Trophoblast cell (in vitro differentiated cells and primary cell): ENCODE data around the gene DNAH9.

Experiments used
- DNase-seq, 2 donors: peaks; one replicate each; pipeline ENCODE4 v3.0.0-alpha.2; 2016
- H2AFZ ChIP-seq: 2 replicates; pipeline ENCODE4 v1.6.1; 2013; ENCODE audit warnings: low read length, moderate library complexity, mild to moderate bottlenecking; ENCODE audit not compliant: insufficient read depth, poor library complexity
- H2AK5ac ChIP-seq: 2 replicates; pipeline ENCODE4 v1.6.1; 2013; ENCODE audit warnings: mild to moderate bottlenecking, low read length
- H2BK120ac ChIP-seq: 2 replicates; pipeline ENCODE4 v1.6.1; 2013; ENCODE audit warnings: low read length, mild to moderate bottlenecking, moderate library complexity; ENCODE audit not compliant: insufficient read depth, poor library complexity
- H2BK12ac ChIP-seq: 2 replicates; pipeline ENCODE4 v1.6.1; 2013; ENCODE audit warnings: mild to moderate bottlenecking, low read length, moderate library complexity
- H2BK5ac ChIP-seq: 2 replicates; pipeline ENCODE4 v1.6.1; 2013; ENCODE audit warnings: low read length, low read depth, moderate library complexity, mild to moderate bottlenecking; ENCODE audit not compliant: poor library complexity
- H3K14ac ChIP-seq: 2 replicates; pipeline ENCODE4 v1.6.1; 2013; ENCODE audit warnings: mild to moderate bottlenecking, low read length
- H3K18ac ChIP-seq: 2 replicates; pipeline ENCODE4 v1.6.1; 2013; ENCODE audit warnings: mild to moderate bottlenecking, low read length
- H3K23ac ChIP-seq: 2 replicates; pipeline ENCODE4 v1.6.1; 2013; ENCODE audit warnings: low read length
- H3K27ac ChIP-seq: 2 replicates; pipeline ENCODE4 v1.5.1; 2013; ENCODE audit warnings: low read depth, mild to moderate bottlenecking, inconsistent platforms, low read length, moderate library complexity
- H3K27me3 ChIP-seq: 2 replicates; pipeline ENCODE4 v1.6.1; 2013; ENCODE audit warnings: inconsistent platforms, mild to moderate bottlenecking, low read length, moderate library complexity; ENCODE audit not compliant: insufficient read depth
- H3K36me3 ChIP-seq, 2 experiments: 1 replicate in 1 of 2; 2 replicates in 1 of 2; pipeline ENCODE4 v1.6.1; 2013; ENCODE audit warnings: low read length in 2 of 2, mild to moderate bottlenecking in 2 of 2, moderate library complexity in 1 of 2; ENCODE audit not compliant: insufficient read depth in 2 of 2, control insufficient read depth in 1 of 2
- H3K4ac ChIP-seq: 2 replicates; pipeline ENCODE4 v1.6.1; 2013; ENCODE audit warnings: low read depth, mild to moderate bottlenecking, low read length, moderate library complexity
- H3K4me1 ChIP-seq, 2 experiments: 1 replicate in 1 of 2; 2 replicates in 1 of 2; pipeline ENCODE4 v1.6.1; 2013; ENCODE audit warnings: low read length in 2 of 2, mild to moderate bottlenecking in 2 of 2, moderate library complexity in 1 of 2; ENCODE audit not compliant: insufficient read depth in 2 of 2, control insufficient read depth in 1 of 2
- H3K4me2 ChIP-seq: 2 replicates; pipeline ENCODE4 v1.6.1; 2013; ENCODE audit warnings: inconsistent platforms, mild to moderate bottlenecking, low read length, moderate library complexity
- H3K4me3 ChIP-seq: 2 replicates; pipeline ENCODE4 v1.5.1; 2013; ENCODE audit warnings: mild to moderate bottlenecking, low read depth, low read length, inconsistent platforms
- H3K79me1 ChIP-seq: one replicate; pipeline ENCODE4 v1.6.1; 2013; ENCODE audit warnings: low read length
- H3K79me2 ChIP-seq: 2 replicates; pipeline ENCODE4 v1.6.1; 2013; ENCODE audit warnings: low read length, mild to moderate bottlenecking; ENCODE audit not compliant: control insufficient read depth, insufficient read depth, poor library complexity
- H3K9ac ChIP-seq: 2 replicates; pipeline ENCODE4 v1.6.1; 2013; ENCODE audit warnings: mild to moderate bottlenecking, low read length
- H3K9me3 ChIP-seq: 2 replicates; pipeline ENCODE4 v1.6.1; 2013; ENCODE audit warnings: low read depth, mild to moderate bottlenecking, control low read depth, inconsistent platforms, low read length; ENCODE audit not compliant: insufficient read depth
- H4K12ac ChIP-seq: 2 replicates; pipeline ENCODE4 v1.6.1; 2013; ENCODE audit warnings: low read depth, mild to moderate bottlenecking, low read length, moderate library complexity
- H4K8ac ChIP-seq: 2 replicates; pipeline ENCODE4 v1.6.1; 2013; ENCODE audit warnings: low read depth, mild to moderate bottlenecking, low read length, moderate library complexity
- H4K91ac ChIP-seq: one replicate; pipeline ENCODE4 v1.6.1; 2013; ENCODE audit warnings: low read depth, mild to moderate bottlenecking, low read length, moderate library complexity
- WGBS: extraction: QIAGEN DNeasy Blood & Tissue Kit; methylation state at CpG from one replicate; pipeline ENCODE4 v1.1.7; 2013; ENCODE audit warnings: missing lambda C conversion rate; ENCODE audit not compliant: insufficient read length, insufficient coverage; ENCODE audit errors: extremely low coverage; 5-methylcytosine and 5-hydroxymethylcytosine counted together

DNAH9 gene

GRCh38 chr17:11558681-11559234 lies 39.5 kb upstream of the DNAH9 start:
- Histone ChIP-seq H3K4me1 (no peaks in the 10 kb centered on the region), H3K27me3 (no peaks in the 10 kb centered on the region), H3K27ac (no peak overlapping the region), H2AFZ (no peak overlapping the region), H3K36me3 (no peaks in the 10 kb centered on the region), H3K23ac (no peak overlapping the region), H4K12ac (no peak overlapping the region), H3K4me2 (no peak overlapping the region), H4K91ac (no peak overlapping the region), H3K9me3 (no peaks in the 10 kb centered on the region), H4K8ac (no peak overlapping the region), H3K4me3 (no peak overlapping the region), H3K79me1 (no peaks in the 10 kb centered on the region), H2BK5ac (no peak overlapping the region), H2AK5ac (no peak overlapping the region), H2BK12ac (no peak overlapping the region), H3K9ac (no peak overlapping the region), H3K18ac (no peak overlapping the region), H2BK120ac (no peak overlapping the region), H3K79me2 (no peaks in the 10 kb centered on the region), H3K14ac (no peak overlapping the region), H3K4ac (no peak overlapping the region)
- WGBS = no CpG with 5 or more reads among the region's 10 CpGs
- DNase-seq = no peak

GRCh38 chr17:11559601-11560000 lies 38.7 kb upstream of the DNAH9 start:
- H3K4me3 ChIP-seq = no peak overlapping the region
- H3K14ac ChIP-seq = no peak overlapping the region
- H3K27me3 ChIP-seq = no peaks in the 10 kb centered on the region
- H3K23ac ChIP-seq = no peak overlapping the region
- no peak overlapping the region for H2AK5ac ChIP-seq
- no peak overlapping the region for H3K4me2 ChIP-seq
- H2BK12ac ChIP-seq = no peak overlapping the region
- no peak overlapping the region for H4K91ac ChIP-seq
- no peak overlapping the region for H3K9ac ChIP-seq
- no peaks in the 10 kb centered on the region for H3K9me3 ChIP-seq
- H2AFZ ChIP-seq = no peak overlapping the region
- no peaks in the 10 kb centered on the region for H3K79me1 ChIP-seq
- no CpG with 5 or more reads among the region's 7 CpGs for WGBS
- no peak overlapping the region for H3K4ac ChIP-seq
- no peaks in the 10 kb centered on the region for H3K36me3 ChIP-seq
- H3K27ac ChIP-seq = no peak overlapping the region
- no peak overlapping the region for H2BK5ac ChIP-seq
- no peak overlapping the region for H4K8ac ChIP-seq
- no peak overlapping the region for H4K12ac ChIP-seq
- no peaks in the 10 kb centered on the region for H3K79me2 ChIP-seq
- H2BK120ac ChIP-seq = no peak overlapping the region
- no peak for DNase-seq
- H3K18ac ChIP-seq = no peak overlapping the region
- H3K4me1 ChIP-seq = no peaks in the 10 kb centered on the region

GRCh38 chr17:11561281-11561680 lies 37.0 kb upstream of the DNAH9 start:
- no peak overlapping the region for H3K4ac ChIP-seq

DNA sequence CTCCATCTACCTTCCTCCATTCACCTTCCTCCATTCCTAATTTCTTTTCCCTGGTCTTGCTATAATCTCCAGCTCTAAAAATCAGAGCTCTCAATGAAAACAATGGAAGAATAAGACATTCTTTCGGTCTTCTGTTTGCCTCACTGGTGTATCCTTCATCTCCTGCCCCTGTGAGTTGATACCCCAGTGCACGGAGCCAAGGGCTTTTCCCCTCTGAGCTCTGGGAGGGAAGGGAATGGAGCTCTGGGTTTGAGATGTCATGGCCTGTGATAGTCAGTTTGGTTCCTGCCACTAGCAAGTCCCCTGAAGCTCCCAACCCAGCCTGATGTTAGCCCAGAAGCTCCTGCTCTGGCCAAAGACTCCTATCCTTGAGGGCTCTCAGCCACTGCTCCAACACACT lies 36.6 kb upstream of the DNAH9 start:
- H3K27me3 ChIP-seq = no peaks in the 10 kb centered on the region
- no peak overlapping the region for H4K8ac ChIP-seq
- H3K27ac ChIP-seq = no peak overlapping the region
- no peak overlapping the region for H3K14ac ChIP-seq
- H3K4me3 ChIP-seq = no peak overlapping the region
- no peak overlapping the region for H2AFZ ChIP-seq
- WGBS = no CpG with 5 or more reads among the region's 2 CpGs
- no peak overlapping the region for H2BK120ac ChIP-seq
- H3K23ac ChIP-seq = no peak overlapping the region
- H3K79me2 ChIP-seq = no peaks in the 10 kb centered on the region
- no peak overlapping the region for H2BK5ac ChIP-seq
- no peaks in the 10 kb centered on the region for H3K36me3 ChIP-seq
- no peak overlapping the region for H2AK5ac ChIP-seq
- no peak overlapping the region for H3K4ac ChIP-seq
- no peaks in the 10 kb centered on the region for H3K4me1 ChIP-seq
- H3K18ac ChIP-seq = no peak overlapping the region
- no peak overlapping the region for H3K4me2 ChIP-seq
- H4K91ac ChIP-seq = no peak overlapping the region
- DNase-seq = no peak
- no peaks in the 10 kb centered on the region for H3K9me3 ChIP-seq
- no peaks in the 10 kb centered on the region for H3K79me1 ChIP-seq
- H2BK12ac ChIP-seq = no peak overlapping the region
- no peak overlapping the region for H3K9ac ChIP-seq
- no peak overlapping the region for H4K12ac ChIP-seq

More at GRCh38 chr17:11561281-11561680, 37.0 kb upstream of the DNAH9 start:
- no peak for DNase-seq
- no CpG with 5 or more reads among the region's 1 CpG for WGBS
- Histone ChIP-seq H3K79me2 (no peaks in the 10 kb centered on the region), H3K9me3 (no peaks in the 10 kb centered on the region), H3K4me2 (no peak overlapping the region), H2BK5ac (no peak overlapping the region), H2BK120ac (no peak overlapping the region), H3K23ac (no peak overlapping the region), H3K27me3 (no peaks in the 10 kb centered on the region), H3K4me3 (no peak overlapping the region), H3K36me3 (no peaks in the 10 kb centered on the region), H3K79me1 (no peaks in the 10 kb centered on the region), H2AFZ (no peak overlapping the region), H4K12ac (no peak overlapping the region), H3K9ac (no peak overlapping the region), H4K8ac (no peak overlapping the region), H3K14ac (no peak overlapping the region), H3K27ac (no peak overlapping the region), H3K18ac (no peak overlapping the region), H2BK12ac (no peak overlapping the region), H2AK5ac (no peak overlapping the region), H4K91ac (no peak overlapping the region), H3K4me1 (no peaks in the 10 kb centered on the region)
